Uterus (tissue), 4 donors: ENCODE measurements around the gene SLC16A3. TPM values are rescaled to one million over a fixed set of nuclear protein-coding genes. Genes with fewer than 3 reads are reported as not detected.

Experiments
- DNase-seq, 2 donors: peaks; one replicate each; pipeline ENCODE4 v3.0.0-alpha.2; 2019 to 2020
- H3K27ac ChIP-seq, 2 donors: fragments of 200-600 bp; sonication (generic); 1 replicate in 1 of 2; 2 replicates in 1 of 2; pipeline ENCODE4 v1.5.1; 2016 to 2018
- H3K27me3 ChIP-seq, 2 donors: fragments of 200-600 bp; sonication (generic); one replicate each; pipeline ENCODE4 v1.5.1; 2018 to 2019; ENCODE audit warnings: control low read depth in 1 of 2
- H3K36me3 ChIP-seq, 2 donors: fragments of 200-600 bp; sonication (generic); one replicate each; pipeline ENCODE4 v1.5.1; 2019; ENCODE audit warnings: control low read depth in 1 of 2
- H3K4me1 ChIP-seq, 2 donors: fragments of 200-600 bp; sonication (generic); one replicate each; pipeline ENCODE4 v1.5.1; 2018 to 2019; ENCODE audit warnings: control low read depth in 1 of 2
- H3K4me3 ChIP-seq, 2 donors: fragments of 200-600 bp; sonication (generic); 1 replicate in 1 of 2; 2 replicates in 1 of 2; pipeline ENCODE4 v1.5.1; 2018 to 2019; ENCODE audit warnings: mild to moderate bottlenecking in 1 of 2
- H3K9me3 ChIP-seq, 2 donors: fragments of 200-600 bp; sonication (generic); one replicate each; pipeline ENCODE4 v1.5.1; 2019; ENCODE audit warnings: control low read depth in 1 of 2
- CTCF ChIP-seq, 4 experiments: fragments of 200-600 bp in 2 of 4; fragments of 450-650 bp in 2 of 4; sonication (generic) in 2 of 4; IDR thresholded peaks; one replicate each; pipeline ENCODE4 v1.5.1; 2016 to 2019; ENCODE audit warnings: antibody characterized with exemption in 4 of 4, mild to moderate bottlenecking in 2 of 4, moderate library complexity in 1 of 4
- POLR2A ChIP-seq, 2 donors: fragments of 450-650 bp; IDR thresholded peaks; one replicate each; pipeline ENCODE4 v1.6.1; 2016; ENCODE audit warnings: antibody characterized with exemption in 2 of 2, mild to moderate bottlenecking in 1 of 2, moderate library complexity in 1 of 2
- intact Hi-C: fragments of 100-400 bp; cut with DNase I; formaldehyde crosslinking; loops from one replicate; pipeline ENCODE4 v1.15.1; 2023; ENCODE audit warnings: low total_unique reads
- total RNA-seq, 4 donors: library from RNA; depleted of rRNA in 3 of 4; stranded (reverse); fragments of >200 nt in 3 of 4; gene quantifications; one replicate each; pipeline versions ENCODE4 v1.1.0 to v1.2.4, GENCODE V29; 2014 to 2023
- donor health status: DM: yes; HTN: yes; CAD: no.

SLC16A3 gene
- total RNA-seq, 4 donors from 2014 or later, result 1.5 to 28.6 (median 12.2) TPM

GRCh38 chr17:82224666-82225065, 4.2 kb upstream of the SLC16A3 start:
- intact Hi-C loops, result no loop called here
- Histone ChIP-seq H3K36me3 (no peaks in the 10 kb centered on the region), H3K27ac (no peak overlapping the region), H3K9me3 (no peaks in the 10 kb centered on the region), H3K27me3 (peaks cover 0 to 6% of the 10 kb centered on the region in 2 donors), H3K4me3 (no peak overlapping the region), H3K4me1 (peaks cover 0 to 3% of the 10 kb centered on the region in 2 donors)
- TF ChIP-seq CTCF (IDR thresholded peaks at IDR 0.05) (no peak), POLR2A (IDR thresholded peaks at IDR 0.05) (no peak)
- DNase-seq, result no peak

- no peak overlapping the region for H3K4me3 ChIP-seq
- peaks cover 0 to 6% of the 10 kb centered on the region in 2 donors for H3K27me3 ChIP-seq
- DNase-seq, result peak in 1 of 2 donors; percentile 13
- no peaks in the 10 kb centered on the region for H3K36me3 ChIP-seq
- no peaks in the 10 kb centered on the region for H3K9me3 ChIP-seq
- intact Hi-C loops, result no loop called here
- H3K4me1 ChIP-seq, result peaks cover 0 to 3% of the 10 kb centered on the region in 2 donors
- no peak overlapping the region for H3K27ac ChIP-seq
- TF ChIP-seq POLR2A (IDR thresholded peaks at IDR 0.05) (no peak), CTCF (IDR thresholded peaks at IDR 0.05) (no peak)
Measured at GRCh38 chr17:82225368-82226029, 3.3 kb upstream of the SLC16A3 start.

GRCh38 chr17:82226146-82226808, 2.6 kb upstream of the SLC16A3 start:
- DNase-seq, result peak in 1 of 2 donors; percentile 13
- Histone ChIP-seq H3K27ac (no peak overlapping the region), H3K4me3 (no peak overlapping the region), H3K36me3 (no peaks in the 10 kb centered on the region), H3K27me3 (peaks cover 0 to 6% of the 10 kb centered on the region in 2 donors), H3K4me1 (peaks cover 0 to 3% of the 10 kb centered on the region in 2 donors), H3K9me3 (no peaks in the 10 kb centered on the region)
- intact Hi-C loops, result no loop called here
- no peak for TF ChIP-seq CTCF (IDR thresholded peaks at IDR 0.05)
- no peak for TF ChIP-seq POLR2A (IDR thresholded peaks at IDR 0.05)

- H3K9me3 ChIP-seq, result no peaks in the 10 kb centered on the region
- peaks cover 0 to 3% of the 10 kb centered on the region in 2 donors for H3K4me1 ChIP-seq
- H3K4me3 ChIP-seq, result no peak overlapping the region
- peaks cover 0 to 6% of the 10 kb centered on the region in 2 donors for H3K27me3 ChIP-seq
- no peaks in the 10 kb centered on the region for H3K36me3 ChIP-seq
- DNase-seq, result peak in 1 of 2 donors; percentile 17
- no peak overlapping the region for H3K27ac ChIP-seq
- intact Hi-C loops, result no loop called here
- TF ChIP-seq POLR2A (IDR thresholded peaks at IDR 0.05) (no peak), CTCF (IDR thresholded peaks at IDR 0.05) (no peak)
Measured at GRCh38 chr17:82226809-82227628, 1.8 kb upstream of the SLC16A3 start.
